Endothelial cell of hepatic sinusoid (primary cell): ENCODE measurements around the gene ZBTB20.

Experiments used
- in situ Hi-C: cut with HindIII; loops from 2 replicates; pipeline ENCODE4 v1.10.0; 2017; ENCODE audit warnings: low sequenced_read_pairs

ZBTB20 gene

DNA sequence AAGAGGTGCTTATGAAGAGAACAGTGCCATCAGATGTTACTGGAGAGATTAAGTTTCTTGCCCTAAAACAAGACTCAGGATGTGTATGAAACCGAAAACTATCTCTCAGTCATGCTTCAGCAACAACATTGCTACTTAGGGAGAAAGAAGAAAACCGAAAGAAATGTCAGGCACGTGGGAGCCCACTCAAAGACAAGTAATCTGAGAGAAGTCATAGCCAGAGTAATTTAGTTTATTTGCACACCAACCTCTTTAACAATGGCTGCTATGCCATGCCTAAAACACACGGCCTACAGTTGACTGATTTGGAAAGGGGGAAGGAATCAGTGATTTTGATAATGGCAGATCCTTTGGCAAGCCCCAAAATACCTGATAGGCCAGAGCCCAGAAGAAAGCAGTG lies 690.3 kb downstream of the ZBTB20 start:
- in situ Hi-C loops: no loop called here

- in situ Hi-C loops: no loop called here
Measured at GRCh38 chr3:114455432-114455831, 691.7 kb downstream of the ZBTB20 start.

DNA sequence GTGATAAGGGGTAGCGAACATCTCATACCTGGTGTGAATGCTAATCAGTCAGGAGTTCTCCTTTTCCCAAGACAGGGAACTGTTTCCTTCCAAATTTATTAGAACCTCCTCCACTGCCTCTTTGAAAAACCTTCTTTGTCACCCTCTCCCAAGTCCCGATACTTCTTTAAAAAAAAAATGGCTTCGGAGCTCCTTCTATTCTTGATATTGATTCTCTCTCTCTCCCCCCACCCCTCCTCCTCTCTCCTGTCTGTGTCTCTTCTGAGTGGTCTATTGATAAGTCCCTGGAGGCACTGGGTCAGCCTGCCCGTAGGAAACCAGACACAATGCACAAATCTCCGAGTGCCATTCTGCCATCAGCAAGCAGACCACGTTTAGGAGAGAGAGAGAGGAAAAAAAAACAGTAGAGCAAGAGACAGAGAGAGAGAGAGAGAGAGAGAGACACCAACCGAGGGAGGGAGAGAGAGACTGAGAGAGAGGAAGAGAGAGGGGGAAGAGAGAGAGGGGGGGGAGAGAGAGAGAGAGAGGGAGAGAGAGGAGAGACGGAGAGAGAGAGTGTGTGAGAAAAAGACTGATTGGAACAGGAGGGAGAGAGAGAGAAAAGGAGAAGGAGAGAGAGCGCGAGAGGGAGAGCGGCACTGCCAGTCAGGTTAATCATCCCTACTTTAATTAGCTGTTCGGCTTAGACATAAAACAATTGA lies 692.4 kb downstream of the ZBTB20 start:
- in situ Hi-C loops: no loop called here

GRCh38 chr3:114453361-114453780 lies 693.7 kb downstream of the ZBTB20 start:
- in situ Hi-C loops: no loop called here

DNA sequence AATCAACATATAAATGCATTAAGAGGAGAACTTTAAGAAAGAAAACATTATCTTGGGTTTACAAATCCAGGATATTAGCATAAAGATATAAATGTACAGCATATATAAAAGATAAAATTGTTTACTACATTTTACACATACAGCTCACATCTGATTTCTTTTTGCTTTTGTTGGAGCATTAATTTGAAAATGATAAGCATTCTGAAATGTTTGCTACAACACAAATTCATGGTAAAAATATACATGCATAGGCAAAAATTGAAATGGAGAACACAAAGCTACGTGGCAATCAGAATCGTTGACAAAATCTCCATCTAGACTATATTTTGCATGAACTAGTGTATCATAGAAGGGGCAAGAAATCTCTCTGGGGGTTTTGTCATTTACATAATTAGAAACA lies 694.2 kb downstream of the ZBTB20 start:
- in situ Hi-C loops: no loop called here

DNA sequence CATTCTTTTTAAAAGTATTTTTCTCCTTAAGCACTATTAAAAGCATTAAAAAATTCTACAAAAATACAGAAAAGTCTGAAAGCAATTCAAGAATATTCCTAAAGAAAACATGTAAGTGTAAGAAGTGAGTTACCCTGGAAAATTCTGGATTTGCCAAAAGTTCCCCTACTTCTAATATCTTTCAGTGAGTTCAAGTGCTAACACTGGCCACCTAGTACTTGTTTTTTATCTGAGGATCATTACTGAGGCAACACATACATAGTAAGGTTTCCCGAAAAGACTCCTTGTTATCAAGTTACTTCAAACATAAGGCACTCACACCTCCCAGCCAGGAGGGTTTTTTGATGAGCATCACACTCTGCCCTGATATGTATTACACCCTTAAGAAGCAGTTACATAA lies 694.8 kb downstream of the ZBTB20 start:
- in situ Hi-C loops: no loop called here

DNA sequence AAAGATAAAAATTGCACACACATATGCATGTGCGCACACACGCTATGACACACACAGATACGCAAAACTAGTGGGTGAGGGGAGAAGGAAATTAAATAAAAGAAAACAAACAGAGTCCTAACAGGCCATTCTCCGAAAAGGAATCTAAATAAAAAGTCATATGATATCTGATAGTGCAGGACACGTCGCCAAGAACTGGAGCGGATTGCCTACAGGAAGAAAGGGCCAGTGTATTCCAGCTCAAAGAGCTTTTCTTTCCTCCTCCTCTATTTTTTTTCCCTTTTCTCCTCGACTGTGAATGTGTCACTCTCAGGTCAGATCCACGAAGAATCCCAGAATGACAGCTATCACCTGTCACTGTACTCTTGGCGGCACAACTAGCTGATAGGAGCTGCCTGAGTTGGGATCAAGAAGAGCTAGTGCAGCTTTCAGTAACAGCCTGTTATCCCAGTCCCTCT lies 695.5 kb downstream of the ZBTB20 start:
- in situ Hi-C loops: no loop called here

DNA sequence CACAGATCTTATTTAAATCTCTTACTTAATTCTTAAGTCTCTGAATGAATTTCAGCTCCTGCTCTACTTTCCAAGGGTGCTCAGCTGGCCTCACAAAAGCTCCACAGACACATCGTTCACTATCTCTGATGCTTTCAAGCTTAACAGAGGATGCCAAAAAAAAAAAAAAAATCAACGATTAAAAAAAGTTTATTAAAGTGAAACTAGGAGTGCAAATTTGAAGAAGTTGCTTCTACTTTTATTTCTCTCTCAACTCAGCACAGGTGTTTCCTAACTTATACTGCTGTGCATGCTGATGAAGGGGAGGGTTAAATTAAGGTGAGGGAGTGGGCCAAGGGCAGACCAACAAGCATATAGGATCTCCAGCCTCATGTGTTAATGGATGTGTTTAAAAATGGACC lies 696.0 kb downstream of the ZBTB20 start:
- in situ Hi-C loops: no loop called here

DNA sequence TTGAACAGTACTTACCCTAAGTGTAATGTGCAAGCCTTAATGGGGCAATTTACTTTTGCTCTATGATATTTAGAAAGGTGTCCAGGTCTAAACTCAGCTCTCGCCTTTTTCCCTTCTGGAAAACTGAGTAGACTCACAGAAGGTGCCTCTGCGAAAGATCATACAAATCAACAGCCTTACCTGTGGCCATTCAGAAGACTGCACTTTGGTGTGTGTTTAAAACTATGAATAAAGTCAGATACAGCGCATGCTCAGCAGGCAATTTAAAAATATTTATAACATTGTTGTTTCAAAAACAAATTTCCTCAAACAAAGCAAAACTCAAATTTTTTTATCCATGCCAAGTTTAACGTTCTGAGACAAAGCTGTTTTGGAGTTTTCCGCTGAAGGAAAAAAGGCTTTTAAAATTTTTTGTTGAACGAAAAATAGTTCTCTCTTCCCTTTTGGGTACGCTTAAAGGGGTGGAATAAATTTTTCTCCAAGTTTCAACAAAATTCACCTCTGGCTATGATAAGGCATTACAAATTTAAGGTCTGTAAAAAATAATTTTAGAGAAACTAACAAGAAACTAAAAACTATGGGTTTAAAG lies 697.0 kb downstream of the ZBTB20 start:
- in situ Hi-C loops: no loop called here

DNA sequence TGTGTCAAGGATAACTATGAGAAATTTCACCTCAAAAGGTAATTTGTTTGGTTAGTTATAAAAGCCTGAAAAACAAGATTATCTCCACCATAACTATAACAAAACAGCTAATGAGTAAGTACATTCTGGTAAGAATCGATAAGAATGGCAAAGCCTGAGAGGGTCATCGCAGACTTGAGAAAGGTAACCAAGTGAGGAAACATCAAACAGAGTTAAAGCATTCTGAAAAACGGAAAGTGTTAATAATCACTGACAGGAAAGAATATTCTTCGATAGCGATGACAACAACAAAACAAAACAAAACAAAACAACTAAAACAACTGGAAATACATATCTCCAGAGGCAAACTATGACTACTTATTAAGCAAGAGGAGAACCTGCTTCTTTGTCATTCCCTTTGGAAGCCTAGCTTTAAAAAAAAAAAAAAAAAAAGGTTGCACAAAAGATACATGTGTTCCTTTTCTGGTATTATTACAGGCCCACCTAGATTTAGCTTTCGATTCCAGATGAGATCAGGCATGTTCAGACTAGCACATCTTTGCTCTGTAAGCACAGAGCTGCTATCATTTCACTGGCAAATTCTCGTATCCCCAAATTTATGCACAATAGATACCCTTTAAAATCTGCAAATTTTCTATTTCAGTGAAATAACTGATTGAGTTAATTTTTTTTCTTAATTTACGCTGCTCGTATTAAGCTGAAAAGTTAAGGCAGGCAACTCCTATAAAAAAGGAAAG lies 697.6 kb downstream of the ZBTB20 start:
- in situ Hi-C loops: no loop called here

DNA sequence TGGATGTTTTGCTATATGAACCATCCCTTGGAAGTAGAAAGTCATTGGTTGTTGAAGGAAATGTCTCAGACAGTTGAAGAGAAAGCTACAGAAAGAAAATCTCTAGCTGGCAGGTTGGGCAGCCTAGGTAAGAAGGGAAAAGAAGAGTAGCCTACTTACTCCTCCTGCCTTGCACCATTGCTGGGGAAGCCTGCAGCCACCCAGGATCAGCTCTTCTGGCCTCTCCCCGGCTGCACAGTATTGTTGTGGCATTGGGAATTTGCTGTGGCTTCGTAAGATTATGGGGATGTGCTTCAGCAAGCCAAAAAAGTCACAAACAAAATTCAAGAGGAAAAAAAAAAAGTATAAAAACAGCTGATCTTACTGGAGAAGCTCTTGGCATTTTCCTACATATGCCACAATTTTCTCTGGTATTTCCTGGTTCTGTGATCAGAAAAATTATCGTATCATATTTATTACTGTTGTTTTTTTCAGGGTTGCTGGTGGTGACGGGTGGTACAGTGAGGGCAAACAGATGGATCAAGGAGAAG lies 699.1 kb downstream of the ZBTB20 start:
- in situ Hi-C loops: no loop called here

GRCh38 chr3:114447545-114447944 lies 699.5 kb downstream of the ZBTB20 start:
- in situ Hi-C loops: no loop called here

GRCh38 chr3:114446600-114446999 lies 700.5 kb downstream of the ZBTB20 start:
- in situ Hi-C loops: no loop called here

DNA sequence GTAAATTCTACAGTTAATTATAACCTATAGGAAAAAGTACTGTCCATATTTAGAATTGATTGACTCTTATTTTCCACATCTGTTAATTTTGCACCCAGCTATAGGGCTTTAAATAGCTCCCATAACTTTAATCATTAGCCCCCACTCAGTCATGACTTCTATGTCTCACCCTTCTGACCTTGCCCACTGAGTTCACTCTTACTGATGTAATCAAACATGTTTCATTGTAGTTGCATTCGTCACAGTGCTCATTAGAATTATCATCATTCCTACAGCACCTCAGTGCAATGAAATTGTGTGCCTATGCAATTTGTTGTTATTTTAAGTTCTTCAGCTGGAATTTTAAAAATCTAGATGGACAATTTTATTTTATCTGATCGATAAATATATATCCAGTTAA lies 701.9 kb downstream of the ZBTB20 start:
- in situ Hi-C loops: no loop called here

- in situ Hi-C loops: no loop called here
Measured at GRCh38 chr3:114444216-114444615, 702.9 kb downstream of the ZBTB20 start.

DNA sequence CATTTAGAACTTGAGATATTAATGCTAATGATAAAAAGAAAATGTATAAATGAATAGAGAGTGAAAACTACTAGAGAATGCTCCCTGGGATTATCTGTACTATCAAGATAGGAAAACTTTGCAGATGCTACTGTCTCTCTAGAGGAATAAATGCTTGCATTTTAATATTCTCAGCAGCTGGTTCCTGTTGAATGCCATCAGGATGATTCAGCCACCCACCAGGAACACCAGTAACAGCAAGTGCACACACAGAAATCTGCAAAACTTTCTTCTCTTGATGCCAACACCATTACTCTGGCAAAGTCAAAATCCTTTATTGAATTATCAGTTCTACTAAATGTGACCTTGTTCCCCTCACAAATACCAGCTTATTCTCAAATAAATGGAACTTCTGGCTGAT lies 704.8 kb downstream of the ZBTB20 start:
- in situ Hi-C loops: no loop called here

- in situ Hi-C loops: no loop called here
Measured at GRCh38 chr3:114441386-114441785, 705.7 kb downstream of the ZBTB20 start.

DNA sequence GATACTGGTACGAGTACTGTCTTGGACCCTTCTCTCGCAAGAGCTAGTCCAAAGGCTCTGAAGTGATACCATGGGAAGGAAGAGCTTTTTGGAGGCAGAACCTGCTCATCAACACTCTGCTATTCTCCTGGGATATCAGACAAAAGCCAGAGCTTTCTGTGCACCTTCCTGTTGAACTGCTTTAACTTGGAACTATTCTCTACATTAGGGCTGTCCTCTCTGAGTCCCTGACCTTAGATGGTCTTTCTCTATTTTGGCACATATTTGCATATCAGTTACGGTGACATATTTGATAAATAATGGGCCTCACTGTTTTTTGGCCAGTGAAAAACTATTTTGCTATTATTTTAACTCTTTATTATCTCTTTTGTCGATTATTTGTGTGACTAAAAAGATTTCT lies 706.4 kb downstream of the ZBTB20 start:
- in situ Hi-C loops: no loop called here

DNA sequence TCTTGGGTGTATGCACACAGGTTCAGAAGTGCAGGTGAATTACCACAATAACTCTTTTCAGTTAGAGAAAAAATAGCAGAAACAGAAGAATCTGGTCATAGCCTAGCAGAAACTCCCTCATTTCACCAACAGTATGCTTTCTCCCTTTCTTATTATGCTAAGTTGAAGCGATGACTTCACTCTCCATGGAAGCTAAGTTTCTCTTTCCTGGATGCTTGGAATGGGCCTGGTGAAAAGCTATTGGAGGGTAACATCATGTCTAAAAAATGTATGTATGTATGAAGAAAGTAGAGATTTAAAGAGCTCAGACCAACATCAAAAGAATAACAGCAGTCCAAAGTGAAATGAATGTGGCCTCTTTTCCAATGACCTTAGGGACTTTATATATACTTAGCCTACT lies 707.8 kb downstream of the ZBTB20 start:
- in situ Hi-C loops: no loop called here

- in situ Hi-C loops: no loop called here
Measured at GRCh38 chr3:114437897-114438296, 709.2 kb downstream of the ZBTB20 start.

DNA sequence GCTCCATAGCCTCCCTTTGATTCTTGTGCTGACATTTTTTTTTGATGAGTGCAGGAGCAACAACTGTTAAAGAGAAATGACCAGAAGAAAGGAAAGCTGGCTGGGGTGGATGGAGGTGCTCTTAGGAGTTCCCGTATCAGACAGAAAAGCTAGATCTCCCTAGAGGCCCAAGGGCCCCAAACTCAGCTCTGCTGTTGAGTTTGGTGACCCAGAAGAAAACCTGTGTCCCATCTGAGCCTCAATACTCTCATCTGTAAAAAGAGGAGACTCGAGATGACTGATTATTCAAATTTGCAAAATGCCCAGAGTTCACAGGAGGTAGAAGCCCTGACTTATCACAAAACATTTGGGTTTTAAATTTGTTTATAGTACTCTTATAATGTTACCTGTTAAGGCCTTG lies 710.9 kb downstream of the ZBTB20 start:
- in situ Hi-C loops: no loop called here
